Gastrocnemius medialis (tissue), 4 donors: Measurements from ENCODE around the gene VWA5B1. TPM values are rescaled to one million over a fixed set of nuclear protein-coding genes. Genes with fewer than 3 reads are reported as not detected.

Experiments
- ATAC-seq, 2 donors: fragments of 150-250 bp; one replicate each; pipeline ENCODE4 v1.9.1; 2016
- DNase-seq, 2 donors: peaks; one replicate each; pipeline ENCODE4 v3.0.0-alpha.2; 2019
- H3K27ac ChIP-seq, 4 donors: fragments of 200-600 bp; sonication (generic); 1 replicate in 1 of 4; 2 replicates in 3 of 4; pipeline ENCODE4 v1.5.1; 2016 to 2018; ENCODE audit warnings: mild to moderate bottlenecking in 2 of 4, moderate library complexity in 1 of 4
- H3K27me3 ChIP-seq, 3 donors: fragments of 200-600 bp; sonication (generic) in 2 of 3; 1 replicate in 1 of 3; 2 replicates in 2 of 3; pipeline versions ENCODE4 v1.5.1 to v1.6.0; 2016 to 2019; ENCODE audit warnings: mild to moderate bottlenecking in 1 of 3, moderate library complexity in 1 of 3
- H3K36me3 ChIP-seq, 2 donors: fragments of 200-600 bp; sonication (generic) in 1 of 2; one replicate each; pipeline ENCODE4 v1.5.1; 2017 to 2018
- H3K4me1 ChIP-seq, 2 donors: fragments of 200-600 bp; sonication (generic) in 1 of 2; one replicate each; pipeline ENCODE4 v1.5.1; 2016 to 2017; ENCODE audit warnings: mild to moderate bottlenecking in 2 of 2
- H3K4me3 ChIP-seq, 4 donors: fragments of 200-600 bp; sonication (generic) in 3 of 4; 1 replicate in 1 of 4; 2 replicates in 3 of 4; pipeline ENCODE4 v1.5.1; 2016 to 2019; ENCODE audit warnings: mild to moderate bottlenecking in 2 of 4
- H3K9me3 ChIP-seq, 3 donors: fragments of 200-600 bp; sonication (generic) in 2 of 3; 1 replicate in 1 of 3; 2 replicates in 2 of 3; pipeline ENCODE4 v1.5.1; 2016 to 2019
- CTCF ChIP-seq, 5 experiments: fragments of 450-650 bp in 3 of 5; fragments of 200-600 bp in 2 of 5; sonication (generic) in 2 of 5; IDR thresholded peaks in 4 of 5; conservative IDR thresholded peaks in 1 of 5; 1 replicate in 4 of 5; 2 replicates in 1 of 5; pipeline ENCODE4 v1.5.1; 2016 to 2019; ENCODE audit warnings: antibody characterized with exemption in 5 of 5, mild to moderate bottlenecking in 3 of 5, moderate library complexity in 3 of 5
- POLR2A ChIP-seq, 2 donors: fragments of 450-650 bp; IDR thresholded peaks; one replicate each; pipeline ENCODE4 v1.6.1; 2017; ENCODE audit warnings: antibody characterized with exemption in 2 of 2, mild to moderate bottlenecking in 2 of 2, moderate library complexity in 2 of 2
- in situ Hi-C, 4 donors: fragments of 200-750 bp; cut with MboI; loops; one replicate each; pipeline versions ENCODE4 v1.15.0 to v1.8.0; 2017; ENCODE audit warnings: low sequenced_read_pairs in 4 of 4
- intact Hi-C: fragments of 100-400 bp; cut with DNase I; formaldehyde crosslinking; loops from one replicate; pipeline ENCODE4 v1.15.1; 2023; ENCODE audit warnings: low total_unique reads
- total RNA-seq, 4 donors: library from RNA; depleted of rRNA; stranded (reverse); fragments of >200 nt; gene quantifications; one replicate each; pipeline versions ENCODE4 v1.1.0 to v1.2.3, GENCODE V29; 2016

Gene VWA5B1
- total RNA-seq, 4 donors from 2014 or later = 0.25 TPM; not detected in 3

- H3K27ac ChIP-seq = no peak overlapping the region
- DNase-seq = no peak
- TF ChIP-seq POLR2A (IDR thresholded peaks at IDR 0.05) (no peak), CTCF (IDR thresholded peaks at IDR 0.05 in 4 of 5, conservative IDR thresholded peaks at IDR 0.05 in 1 of 5) (no peak)
- H3K9me3 ChIP-seq = no peaks in the 10 kb centered on the region
- no peak for ATAC-seq
- H3K4me3 ChIP-seq = no peak overlapping the region
- in situ Hi-C loops (no loop called here), intact Hi-C loops (loop anchor here (2.0 kb wide), 1 partner anchor 16 kb away; no protein-coding TSS in a partner anchor)
- H3K27me3 ChIP-seq = peaks cover 0 to 1% (median 0%) of the 10 kb centered on the region in 3 donors
- peaks cover 0 to 18% of the 10 kb centered on the region in 2 donors for H3K4me1 ChIP-seq
- no peaks in the 10 kb centered on the region for H3K36me3 ChIP-seq
Measured at GRCh38 chr1:20298626-20299025, 8.0 kb downstream of the VWA5B1 start.

GRCh38 chr1:20301463-20302107, 10.9 kb downstream of the VWA5B1 start:
- intact Hi-C loops (no loop called here), in situ Hi-C loops (no loop called here)
- DNase-seq (no peak), ATAC-seq (no peak)
- Histone ChIP-seq H3K4me3 (no peak overlapping the region), H3K27ac (peak overlapping the region in 1 of 4 donors; percentile 76), H3K4me1 (peaks cover 0 to 18% of the 10 kb centered on the region in 2 donors), H3K9me3 (no peaks in the 10 kb centered on the region), H3K36me3 (no peaks in the 10 kb centered on the region), H3K27me3 (no peaks in the 10 kb centered on the region)
- no peak for TF ChIP-seq POLR2A (IDR thresholded peaks at IDR 0.05)
- TF ChIP-seq CTCF (IDR thresholded peaks at IDR 0.05 in 4 of 5, conservative IDR thresholded peaks at IDR 0.05 in 1 of 5) = no peak

GRCh38 chr1:20302108-20302471, 11.4 kb downstream of the VWA5B1 start:
- Histone ChIP-seq H3K27ac (peak overlapping the region in 1 of 4 donors; percentile 76), H3K9me3 (no peaks in the 10 kb centered on the region), H3K4me1 (peaks cover 0 to 18% of the 10 kb centered on the region in 2 donors), H3K4me3 (no peak overlapping the region), H3K36me3 (no peaks in the 10 kb centered on the region), H3K27me3 (no peaks in the 10 kb centered on the region)
- intact Hi-C loops = no loop called here
- DNase-seq (peak; percentile 18 to 48), ATAC-seq (peak; percentile 66 to 90)
- in situ Hi-C loops = no loop called here
- no peak for TF ChIP-seq CTCF (IDR thresholded peaks at IDR 0.05 in 4 of 5, conservative IDR thresholded peaks at IDR 0.05 in 1 of 5)
- no peak for TF ChIP-seq POLR2A (IDR thresholded peaks at IDR 0.05)

GRCh38 chr1:20307026-20307425, 16.4 kb downstream of the VWA5B1 start:
- Histone ChIP-seq H3K9me3 (no peaks in the 10 kb centered on the region), H3K36me3 (no peaks in the 10 kb centered on the region), H3K27ac (no peak overlapping the region), H3K27me3 (no peaks in the 10 kb centered on the region), H3K4me1 (peaks cover 0 to 12% of the 10 kb centered on the region in 2 donors), H3K4me3 (no peak overlapping the region)
- intact Hi-C loops = no loop called here
- no peak for ATAC-seq
- in situ Hi-C loops = no loop called here
- TF ChIP-seq POLR2A (IDR thresholded peaks at IDR 0.05) = no peak
- TF ChIP-seq CTCF (IDR thresholded peaks at IDR 0.05 in 4 of 5, conservative IDR thresholded peaks at IDR 0.05 in 1 of 5) = no peak
- DNase-seq = no peak

GRCh38 chr1:20308569-20308968, 17.9 kb downstream of the VWA5B1 start:
- DNase-seq = no peak

More at GRCh38 chr1:20308569-20308968, 17.9 kb downstream of the VWA5B1 start:
- H3K4me3 ChIP-seq = no peak overlapping the region
- no peaks in the 10 kb centered on the region for H3K9me3 ChIP-seq
- H3K27me3 ChIP-seq = no peaks in the 10 kb centered on the region
- no peaks in the 10 kb centered on the region for H3K36me3 ChIP-seq
- peaks cover 0 to 3% of the 10 kb centered on the region in 2 donors for H3K4me1 ChIP-seq
- no peak overlapping the region for H3K27ac ChIP-seq
- no peak for ATAC-seq
- TF ChIP-seq CTCF (IDR thresholded peaks at IDR 0.05 in 4 of 5, conservative IDR thresholded peaks at IDR 0.05 in 1 of 5) (no peak), POLR2A (IDR thresholded peaks at IDR 0.05) (no peak)
- intact Hi-C loops (no loop called here), in situ Hi-C loops (no loop called here)
